ENCODE results near the gene ZNF638. TPM values are rescaled to one million over a fixed set of nuclear protein-coding genes. Genes with fewer than 3 reads are reported as not detected.

Gene ZNF638
- total and polyA plus RNA-seq, 4 donors: 24.8 to 151 (median 56.1) TPM

GRCh38 chr2:71453404-71454220 lies 122.0 kb downstream of the ZNF638 start, which contains the start of gene DYSF:
Gene DYSF, plus strand, starts transcription at chr2:71453561.
- peak within 1 kb of the TSS; percentile 53 to 63 for H3K27ac ChIP-seq (ENCODE audit: low read depth in 1 of 2, low read length in 2 of 2)
- H3K9ac ChIP-seq (ENCODE audit: low read depth in 1 of 2, low read length in 2 of 2): peak within 1 kb of the TSS in 1 of 2 donors; percentile 54
- 2% methylated on average over 66 of the region's 66 CpGs for WGBS
- peak within 1 kb of the TSS; percentile 56 to 67 (median 64) for H3K4me3 ChIP-seq (ENCODE audit: low read depth in 1 of 3, low read length in 3 of 3)
- no peaks in the 10 kb centered on the region for H3K9me3 ChIP-seq (ENCODE audit: control insufficient read depth in 4 of 4, low read length in 3 of 4)
- peaks cover 18 to 59% (median 56%) of the 10 kb centered on the region in 4 donors for H3K4me1 ChIP-seq (ENCODE audit: control insufficient read depth in 4 of 4, insufficient read depth in 4 of 4, low read length in 3 of 4)
- peak; percentile 56 for DNase-seq (ENCODE audit: low spot score)
- no peaks in the 10 kb centered on the region for H3K36me3 ChIP-seq (ENCODE audit: control insufficient read depth in 4 of 4, insufficient read depth in 3 of 4, low read depth in 1 of 4, low read length in 3 of 4)
- TF ChIP-seq FOXA2 (IDR thresholded peaks at IDR 0.05) (no peak), REST (IDR thresholded peaks at IDR 0.05) (peak; percentile 73), YY1 (IDR thresholded peaks at IDR 0.05) (peak; percentile 84), NR2F2 (IDR thresholded peaks at IDR 0.05) (no peak), RAD21 (IDR thresholded peaks at IDR 0.05) (peak in 1 of 2 donors; percentile 30), CTCF (IDR thresholded peaks at IDR 0.05; ENCODE audit: low read depth, low read length, missing input control) (no peak), GABPA (IDR thresholded peaks at IDR 0.05 in 1 of 2, conservative IDR thresholded peaks at IDR 0.05 in 1 of 2) (no peak), EGR1 (IDR thresholded peaks at IDR 0.05; ENCODE audit: low read depth in 2 of 2) (no peak), RXRA (IDR thresholded peaks at IDR 0.05) (no peak), MAX (IDR thresholded peaks at IDR 0.05) (no peak), TAF1 (conservative IDR thresholded peaks at IDR 0.05) (peak; percentile 51), ZBTB33 (IDR thresholded peaks at IDR 0.05) (no peak)
- H3K27me3 ChIP-seq (ENCODE audit: control insufficient read depth in 4 of 4, insufficient read depth in 4 of 4, low read length in 3 of 4): no peaks in the 10 kb centered on the region
